Activated CD4-positive, CD25-positive, alpha-beta regulatory T cell treated with anti-CD3 and anti-CD28 coated beads, Interleukin-2, amount 50 U/mL, for 72 hours (primary cell): ENCODE data around the gene CELSR1.
"Not testable (repeated sequence)": the region's sequence is repeated elsewhere in the genome, so short reads cannot be mapped to it uniquely, and the experiment has no call there.

Experiments
- DNase-seq: peaks from one replicate; pipeline ENCODE4 v3.0.0; 2021

Gene CELSR1

DNA sequence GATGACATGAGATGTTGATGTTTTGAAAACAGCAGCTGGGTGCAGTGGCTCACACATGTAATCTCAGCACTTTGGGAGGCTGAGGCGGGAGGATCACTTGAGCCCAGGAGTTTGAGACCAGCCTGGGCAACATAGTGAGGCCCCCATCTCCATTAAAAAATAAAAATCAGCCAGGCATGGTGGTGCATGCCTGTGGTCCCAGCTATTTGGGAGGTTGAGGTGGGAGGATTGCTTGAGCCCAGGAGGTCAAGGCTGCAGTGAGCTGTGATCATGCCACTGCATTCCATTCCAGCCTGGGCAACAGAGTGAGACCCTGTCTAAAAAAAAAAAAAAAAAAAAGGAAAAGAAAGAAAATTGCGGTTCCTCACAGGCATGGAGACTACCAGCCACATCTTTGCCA, 224.6 kb downstream of the CELSR1 start:
- not testable (repeated sequence) for DNase-seq

- no peak for DNase-seq
These were observed 225.4 kb downstream of the CELSR1 start for GRCh38 chr22:46312056-46312455.
